ENCODE data around the gene HOXB7. TPM values are rescaled to one million over a fixed set of nuclear protein-coding genes. Genes with fewer than 3 reads are reported as not detected.

The HOXB7 gene
- total RNA-seq, 2 donors from 2014 or later, result 0.24 to 0.78 TPM

DNA sequence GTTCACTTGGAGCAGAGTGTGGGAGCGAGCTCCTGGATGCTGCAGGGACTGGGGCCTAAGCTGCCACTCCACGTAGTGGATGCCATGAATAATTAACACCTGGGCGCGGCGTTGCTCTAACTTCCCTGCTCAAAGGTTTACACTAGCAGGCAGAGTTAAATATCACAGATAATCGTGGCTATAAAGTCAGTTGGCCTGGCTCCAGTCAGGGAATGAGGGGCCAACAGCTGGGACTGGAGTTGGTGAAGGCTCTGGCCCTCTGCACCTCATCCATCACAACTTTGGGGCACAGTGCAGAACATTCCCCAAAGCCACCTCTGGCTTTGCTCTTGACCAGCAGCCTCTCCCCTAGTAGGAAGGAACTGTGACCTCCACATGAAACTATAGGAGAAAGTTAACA lies 43.6 kb downstream of the HOXB7 start:
- Histone ChIP-seq H3K4me1 (peaks cover 0 to 8% of the 10 kb centered on the region in 2 donors), H3K27me3 (peaks cover 0 to 18% of the 10 kb centered on the region in 2 donors), H3K27ac (peak overlapping the region in 1 of 2 donors; percentile 34), H3K36me3 (no peaks in the 10 kb centered on the region), H3K4me3 (no peak overlapping the region), H3K9me3 (no peaks in the 10 kb centered on the region)
- TF ChIP-seq, protein P1, sequence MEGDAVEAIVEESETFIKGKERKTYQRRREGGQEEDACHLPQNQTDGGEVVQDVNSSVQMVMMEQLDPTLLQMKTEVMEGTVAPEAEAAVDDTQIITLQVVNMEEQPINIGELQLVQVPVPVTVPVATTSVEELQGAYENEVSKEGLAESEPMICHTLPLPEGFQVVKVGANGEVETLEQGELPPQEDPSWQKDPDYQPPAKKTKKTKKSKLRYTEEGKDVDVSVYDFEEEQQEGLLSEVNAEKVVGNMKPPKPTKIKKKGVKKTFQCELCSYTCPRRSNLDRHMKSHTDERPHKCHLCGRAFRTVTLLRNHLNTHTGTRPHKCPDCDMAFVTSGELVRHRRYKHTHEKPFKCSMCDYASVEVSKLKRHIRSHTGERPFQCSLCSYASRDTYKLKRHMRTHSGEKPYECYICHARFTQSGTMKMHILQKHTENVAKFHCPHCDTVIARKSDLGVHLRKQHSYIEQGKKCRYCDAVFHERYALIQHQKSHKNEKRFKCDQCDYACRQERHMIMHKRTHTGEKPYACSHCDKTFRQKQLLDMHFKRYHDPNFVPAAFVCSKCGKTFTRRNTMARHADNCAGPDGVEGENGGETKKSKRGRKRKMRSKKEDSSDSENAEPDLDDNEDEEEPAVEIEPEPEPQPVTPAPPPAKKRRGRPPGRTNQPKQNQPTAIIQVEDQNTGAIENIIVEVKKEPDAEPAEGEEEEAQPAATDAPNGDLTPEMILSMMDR (IDR thresholded peaks at IDR 0.05), result no peak
- DNase-seq (ENCODE audit: low spot score), result no peak

DNA sequence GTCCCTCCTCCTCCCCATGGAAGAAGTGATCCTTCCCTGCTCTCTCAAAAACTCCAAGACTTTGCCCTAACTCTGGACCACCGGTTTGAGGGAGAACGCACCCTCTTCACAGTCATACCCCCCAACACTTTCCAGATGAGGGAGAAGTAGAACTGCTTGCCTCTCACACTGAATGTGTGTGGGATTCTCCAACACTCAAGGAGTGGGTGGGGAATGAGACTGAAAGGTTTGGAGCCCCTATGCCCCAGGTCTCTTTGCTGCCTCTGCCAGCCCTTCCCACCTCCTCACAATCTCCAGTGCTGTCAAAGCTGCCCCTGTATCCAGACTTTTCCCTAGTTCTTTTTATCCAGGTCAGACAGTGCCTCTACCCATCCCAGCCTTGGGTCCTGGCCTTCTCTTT lies 44.1 kb downstream of the HOXB7 start:
- Histone ChIP-seq H3K27me3 (peaks cover 0 to 18% of the 10 kb centered on the region in 2 donors), H3K27ac (no peak overlapping the region), H3K9me3 (no peaks in the 10 kb centered on the region), H3K36me3 (no peaks in the 10 kb centered on the region), H3K4me3 (no peak overlapping the region), H3K4me1 (peaks cover 0 to 8% of the 10 kb centered on the region in 2 donors)
- TF ChIP-seq, protein P1 (IDR thresholded peaks at IDR 0.05), result no peak
- DNase-seq (ENCODE audit: low spot score), result no peak

- Histone ChIP-seq H3K4me1 (peaks cover 0 to 8% of the 10 kb centered on the region in 2 donors), H3K27ac (no peak overlapping the region), H3K36me3 (no peaks in the 10 kb centered on the region), H3K4me3 (no peak overlapping the region), H3K27me3 (peaks cover 0 to 18% of the 10 kb centered on the region in 2 donors), H3K9me3 (no peaks in the 10 kb centered on the region)
- no peak for DNase-seq (ENCODE audit: low spot score)
- TF ChIP-seq, protein P1 (IDR thresholded peaks at IDR 0.05), result no peak
These were observed 44.7 kb downstream of the HOXB7 start for GRCh38 chr17:48565925-48566710.

DNA sequence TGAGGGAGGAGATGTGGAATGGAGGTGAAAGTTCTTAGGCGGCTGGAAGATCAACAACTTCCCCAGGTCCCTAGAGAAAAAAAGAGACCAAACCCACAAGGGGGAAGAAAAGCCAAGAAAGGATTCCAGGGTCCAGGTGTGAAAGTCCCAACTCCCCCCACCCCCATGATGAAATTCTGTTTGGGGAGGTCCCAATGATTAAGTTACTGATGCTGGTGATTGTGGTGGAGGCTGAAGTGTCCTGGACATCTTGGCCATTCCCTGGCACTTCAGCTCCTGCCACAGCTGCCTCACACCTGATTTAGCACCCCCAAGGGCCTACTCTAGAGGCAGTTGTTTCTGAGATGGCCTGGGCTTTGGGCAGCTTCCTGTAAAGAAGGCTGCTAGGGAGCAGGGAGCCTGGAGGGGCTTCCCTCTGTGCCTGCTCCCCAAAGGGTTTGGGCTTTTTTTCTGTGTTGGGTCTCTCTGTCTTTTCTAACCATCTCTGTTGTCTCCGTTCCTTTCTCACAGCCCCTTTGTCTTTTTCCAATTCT lies 45.7 kb downstream of the HOXB7 start:
- Histone ChIP-seq H3K9me3 (no peaks in the 10 kb centered on the region), H3K4me1 (peaks cover 0 to 8% of the 10 kb centered on the region in 2 donors), H3K36me3 (no peaks in the 10 kb centered on the region), H3K27ac (no peak overlapping the region), H3K27me3 (peaks cover 0 to 18% of the 10 kb centered on the region in 2 donors), H3K4me3 (peak overlapping the region in 1 of 2 donors; percentile 34)
- no peak for DNase-seq (ENCODE audit: low spot score)
- TF ChIP-seq, protein P1 (IDR thresholded peaks at IDR 0.05), result no peak

DNA sequence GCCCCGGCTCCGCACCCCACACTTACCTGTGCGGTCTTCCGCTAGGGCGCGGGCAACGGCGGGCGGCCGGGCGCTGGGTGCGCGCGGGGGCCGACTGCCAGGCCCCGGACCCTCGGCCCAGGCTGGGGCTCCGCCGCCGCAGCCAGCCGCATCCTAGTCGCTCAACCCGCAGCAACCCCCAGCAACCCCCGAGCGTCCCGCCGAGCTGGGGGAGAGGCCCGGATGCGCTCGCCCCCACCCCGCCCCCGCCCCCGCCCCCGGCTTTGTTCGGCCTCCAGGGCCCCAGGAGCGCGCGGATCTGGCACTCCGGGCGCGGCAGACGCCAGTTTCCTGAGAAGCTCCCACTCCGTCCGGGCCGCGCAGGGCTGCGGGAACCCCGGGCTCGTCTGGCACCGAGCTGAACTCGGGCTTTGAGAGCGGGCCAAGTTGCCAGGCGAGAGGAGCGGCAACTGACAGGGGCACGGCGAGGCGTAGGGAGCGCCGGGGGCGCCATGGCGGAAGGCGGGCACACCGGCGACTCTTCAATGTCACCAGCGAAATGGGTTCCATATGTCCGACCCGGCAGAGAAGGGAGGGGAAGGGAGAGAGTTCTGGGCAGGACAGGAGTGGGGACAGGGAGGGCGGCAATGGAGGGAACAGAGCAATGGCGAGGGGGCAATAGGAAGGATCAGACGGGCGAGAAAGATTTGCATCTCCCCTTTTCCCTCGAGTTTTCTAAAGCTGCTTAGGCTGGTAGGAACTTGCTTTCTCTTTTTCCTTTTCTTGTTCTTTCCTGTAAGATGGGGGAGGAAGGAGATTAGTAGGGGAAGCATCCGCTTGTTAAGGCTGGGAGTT lies 46.4 kb downstream of the HOXB7 start:
- peaks cover 0 to 18% of the 10 kb centered on the region in 2 donors for H3K27me3 ChIP-seq

More for the DNA sequence above, 46.4 kb downstream of the HOXB7 start:
- peak overlapping the region; percentile 31 to 65 for H3K27ac ChIP-seq
- DNase-seq (ENCODE audit: low spot score), result no peak
- no peaks in the 10 kb centered on the region for H3K36me3 ChIP-seq
- TF ChIP-seq, protein P1 (IDR thresholded peaks at IDR 0.05), result no peak
- peaks cover 0 to 8% of the 10 kb centered on the region in 2 donors for H3K4me1 ChIP-seq
- peak overlapping the region; percentile 34 to 51 for H3K4me3 ChIP-seq
- H3K9me3 ChIP-seq, result no peaks in the 10 kb centered on the region
